HCT116 (cell line): Measurements from ENCODE around the gene MSLN.

Source experiments
- CEBPB ChIP-seq: IDR thresholded peaks from 2 replicates; pipeline ENCODE4 v1.6.1; 2012; ENCODE audit warnings: low read depth
- ELF1 ChIP-seq: IDR thresholded peaks from 2 replicates; pipeline ENCODE4 v1.6.1; 2012; ENCODE audit warnings: low read depth, borderline replicate concordance
- SP1 ChIP-seq: IDR thresholded peaks from 2 replicates; pipeline ENCODE4 v1.6.1; 2012; ENCODE audit warnings: low read depth
- TF ChIP-seq, protein P1 (sequence below), 3 experiments: fragments of 200-600 bp in 1 of 3; sonication (generic) in 1 of 3; IDR thresholded peaks in 2 of 3; conservative IDR thresholded peaks in 1 of 3; 2 replicates each; pipeline ENCODE4 v1.5.1; 2012 to 2017; ENCODE audit warnings: low read depth in 2 of 3, low read length in 2 of 3, antibody characterized with exemption in 1 of 3, borderline replicate concordance in 1 of 3, control low read depth in 1 of 3, mild to moderate bottlenecking in 1 of 3, mixed read lengths in 1 of 3, mixed run types in 1 of 3, moderate library complexity in 1 of 3; ENCODE audit not compliant: insufficient read depth in 1 of 3
- TF ChIP-seq, protein P2 (sequence below): IDR thresholded peaks from 2 replicates; pipeline ENCODE4 v1.6.1; 2012

DNA sequence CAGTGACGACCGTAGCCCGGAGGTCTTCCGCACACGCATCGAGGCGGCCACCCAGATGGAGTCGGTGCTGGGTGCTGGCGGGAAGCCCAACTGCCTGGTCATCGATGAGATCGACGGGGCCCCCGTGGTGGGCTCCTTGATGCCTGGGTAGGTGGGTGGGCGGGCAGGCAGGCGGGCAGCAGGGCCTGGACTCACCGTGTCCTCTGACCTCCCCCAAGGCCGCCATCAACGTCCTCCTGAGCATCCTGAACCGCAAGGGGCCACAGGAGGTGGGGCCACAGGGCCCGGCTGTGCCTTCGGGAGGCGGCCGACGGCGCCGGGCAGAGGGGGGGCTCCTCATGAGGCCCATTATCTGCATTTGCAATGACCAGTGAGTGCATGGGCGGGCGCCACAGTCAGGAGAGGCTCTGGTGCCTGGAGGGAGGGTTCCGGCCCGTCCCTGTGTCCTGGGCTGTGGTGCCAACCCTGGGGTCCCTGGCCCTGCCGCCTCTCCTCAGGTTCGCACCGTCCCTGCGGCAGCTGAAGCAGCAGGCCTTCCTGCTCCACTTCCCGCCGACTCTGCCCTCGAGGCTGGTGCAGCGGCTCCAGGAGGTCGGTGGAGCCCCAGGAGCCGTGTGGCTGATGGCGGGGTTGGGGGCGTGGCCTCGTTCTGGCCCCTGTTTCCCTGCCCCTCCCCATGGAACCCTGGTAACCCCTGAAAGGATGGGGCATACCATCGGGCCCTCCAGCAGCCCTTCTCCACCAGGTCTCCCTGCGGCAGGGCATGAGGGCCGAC, 31.9 kb downstream of the MSLN start:
- TF ChIP-seq, protein P1, sequence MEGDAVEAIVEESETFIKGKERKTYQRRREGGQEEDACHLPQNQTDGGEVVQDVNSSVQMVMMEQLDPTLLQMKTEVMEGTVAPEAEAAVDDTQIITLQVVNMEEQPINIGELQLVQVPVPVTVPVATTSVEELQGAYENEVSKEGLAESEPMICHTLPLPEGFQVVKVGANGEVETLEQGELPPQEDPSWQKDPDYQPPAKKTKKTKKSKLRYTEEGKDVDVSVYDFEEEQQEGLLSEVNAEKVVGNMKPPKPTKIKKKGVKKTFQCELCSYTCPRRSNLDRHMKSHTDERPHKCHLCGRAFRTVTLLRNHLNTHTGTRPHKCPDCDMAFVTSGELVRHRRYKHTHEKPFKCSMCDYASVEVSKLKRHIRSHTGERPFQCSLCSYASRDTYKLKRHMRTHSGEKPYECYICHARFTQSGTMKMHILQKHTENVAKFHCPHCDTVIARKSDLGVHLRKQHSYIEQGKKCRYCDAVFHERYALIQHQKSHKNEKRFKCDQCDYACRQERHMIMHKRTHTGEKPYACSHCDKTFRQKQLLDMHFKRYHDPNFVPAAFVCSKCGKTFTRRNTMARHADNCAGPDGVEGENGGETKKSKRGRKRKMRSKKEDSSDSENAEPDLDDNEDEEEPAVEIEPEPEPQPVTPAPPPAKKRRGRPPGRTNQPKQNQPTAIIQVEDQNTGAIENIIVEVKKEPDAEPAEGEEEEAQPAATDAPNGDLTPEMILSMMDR (IDR thresholded peaks at IDR 0.05 in 2 of 3, conservative IDR thresholded peaks at IDR 0.05 in 1 of 3; ENCODE audit: borderline replicate concordance in 1 of 3, insufficient read depth in 1 of 3, low read depth in 2 of 3, low read length in 2 of 3) = no peak
- TF ChIP-seq, protein P2, sequence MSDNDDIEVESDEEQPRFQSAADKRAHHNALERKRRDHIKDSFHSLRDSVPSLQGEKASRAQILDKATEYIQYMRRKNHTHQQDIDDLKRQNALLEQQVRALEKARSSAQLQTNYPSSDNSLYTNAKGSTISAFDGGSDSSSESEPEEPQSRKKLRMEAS = no peak
- TF ChIP-seq SP1 (no peak), ELF1 (no peak), CEBPB (no peak)
